Tibial nerve (tissue), 3 donors: ENCODE data around the gene TEX44.

Source experiments
- CTCF ChIP-seq, 5 experiments: fragments of 200-600 bp in 3 of 5; fragments of 450-650 bp in 2 of 5; sonication (generic) in 3 of 5; IDR thresholded peaks; one replicate each; pipeline ENCODE4 v1.5.1; 2016 to 2019; ENCODE audit warnings: antibody characterized with exemption in 5 of 5, mild to moderate bottlenecking in 3 of 5, moderate library complexity in 2 of 5
- POLR2A ChIP-seq, 2 donors: fragments of 450-650 bp; IDR thresholded peaks; one replicate each; pipeline ENCODE4 v1.6.1; 2017; ENCODE audit warnings: antibody characterized with exemption in 2 of 2, mild to moderate bottlenecking in 2 of 2, moderate library complexity in 2 of 2

- TF ChIP-seq CTCF (IDR thresholded peaks at IDR 0.05) (peak in 1 of 5 experiments; percentile 37), POLR2A (IDR thresholded peaks at IDR 0.05) (no peak)
Observed at GRCh38 chr2:231642631-231643494, 50.2 kb downstream of the TEX44 start.
